RKO (cell line): Measurements from ENCODE around the gene MAGI2.

Source experiments
- DNase-seq: peaks from one replicate; pipeline ENCODE4 v3.0.0-alpha.2; 2016; ENCODE audit warnings: low spot score

MAGI2 gene

GRCh38 chr7:77985232-77985973 lies 1468.1 kb downstream of the MAGI2 start:
- DNase-seq = no peak

GRCh38 chr7:77983973-77984372 lies 1469.5 kb downstream of the MAGI2 start:
- no peak for DNase-seq

- peak; percentile 60 for DNase-seq
Measured at GRCh38 chr7:77982926-77983550, 1470.4 kb downstream of the MAGI2 start.

- DNase-seq = no peak
Measured at GRCh38 chr7:77980087-77980713, 1473.3 kb downstream of the MAGI2 start.

GRCh38 chr7:77979219-77979618 lies 1474.2 kb downstream of the MAGI2 start:
- DNase-seq = no peak

GRCh38 chr7:77975672-77976480 lies 1477.6 kb downstream of the MAGI2 start:
- no peak for DNase-seq

GRCh38 chr7:77971726-77972125 lies 1481.7 kb downstream of the MAGI2 start:
- DNase-seq = no peak

- no peak for DNase-seq
Measured at GRCh38 chr7:77967429-77967828, 1486.0 kb downstream of the MAGI2 start.
